Uterus (tissue), 4 donors: ENCODE results near the gene C2CD3. TPM values are rescaled to one million over a fixed set of nuclear protein-coding genes. Genes with fewer than 3 reads are reported as not detected.

ENCODE experiments used
- DNase-seq, 2 donors: peaks; one replicate each; pipeline ENCODE4 v3.0.0-alpha.2; 2019 to 2020
- H3K27ac ChIP-seq, 2 donors: fragments of 200-600 bp; sonication (generic); 1 replicate in 1 of 2; 2 replicates in 1 of 2; pipeline ENCODE4 v1.5.1; 2016 to 2018
- H3K27me3 ChIP-seq, 2 donors: fragments of 200-600 bp; sonication (generic); one replicate each; pipeline ENCODE4 v1.5.1; 2018 to 2019; ENCODE audit warnings: control low read depth in 1 of 2
- H3K36me3 ChIP-seq, 2 donors: fragments of 200-600 bp; sonication (generic); one replicate each; pipeline ENCODE4 v1.5.1; 2019; ENCODE audit warnings: control low read depth in 1 of 2
- H3K4me1 ChIP-seq, 2 donors: fragments of 200-600 bp; sonication (generic); one replicate each; pipeline ENCODE4 v1.5.1; 2018 to 2019; ENCODE audit warnings: control low read depth in 1 of 2
- H3K4me3 ChIP-seq, 2 donors: fragments of 200-600 bp; sonication (generic); 1 replicate in 1 of 2; 2 replicates in 1 of 2; pipeline ENCODE4 v1.5.1; 2018 to 2019; ENCODE audit warnings: mild to moderate bottlenecking in 1 of 2
- H3K9me3 ChIP-seq, 2 donors: fragments of 200-600 bp; sonication (generic); one replicate each; pipeline ENCODE4 v1.5.1; 2019; ENCODE audit warnings: control low read depth in 1 of 2
- POLR2A ChIP-seq, 2 donors: fragments of 450-650 bp; IDR thresholded peaks; one replicate each; pipeline ENCODE4 v1.6.1; 2016; ENCODE audit warnings: antibody characterized with exemption in 2 of 2, mild to moderate bottlenecking in 1 of 2, moderate library complexity in 1 of 2
- intact Hi-C: fragments of 100-400 bp; cut with DNase I; formaldehyde crosslinking; loops from one replicate; pipeline ENCODE4 v1.15.1; 2023; ENCODE audit warnings: low total_unique reads
- total RNA-seq, 4 donors: library from RNA; depleted of rRNA in 3 of 4; stranded (reverse); fragments of >200 nt in 3 of 4; gene quantifications; one replicate each; pipeline versions ENCODE4 v1.1.0 to v1.2.4, GENCODE V29; 2014 to 2023
- TF ChIP-seq, protein P1 (sequence below), 4 experiments: fragments of 200-600 bp in 2 of 4; fragments of 450-650 bp in 2 of 4; sonication (generic) in 2 of 4; IDR thresholded peaks; one replicate each; pipeline ENCODE4 v1.5.1; 2016 to 2019; ENCODE audit warnings: antibody characterized with exemption in 4 of 4, mild to moderate bottlenecking in 2 of 4, moderate library complexity in 1 of 4
- donor health status: DM: yes; HTN: yes; CAD: no.

C2CD3 gene
- total RNA-seq, 4 donors from 2014 or later: 22.5 to 347 (median 29.5) TPM

DNA sequence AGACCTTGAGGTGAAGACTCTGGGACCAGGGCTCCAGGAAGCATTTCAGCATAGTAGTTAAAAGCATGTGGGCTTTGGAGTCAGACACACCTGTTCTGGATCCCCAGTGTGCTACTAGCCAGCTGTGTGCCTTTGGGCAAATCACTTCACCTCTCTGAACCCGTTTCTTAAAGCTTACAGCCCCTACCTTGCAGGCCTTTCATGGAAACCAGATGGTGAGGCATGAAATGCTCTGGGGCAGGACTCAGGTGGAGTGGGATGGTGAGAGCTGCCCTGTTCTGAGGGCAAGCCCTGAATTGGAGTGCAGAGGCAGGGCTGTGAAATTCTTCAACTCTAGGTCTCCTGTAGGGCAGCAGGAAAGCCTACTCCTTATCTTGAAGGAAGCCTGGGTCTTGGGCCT lies 198.6 kb downstream of the C2CD3 start:
- no peaks in the 10 kb centered on the region for H3K27me3 ChIP-seq
- no peaks in the 10 kb centered on the region for H3K36me3 ChIP-seq
- DNase-seq: no peak
- intact Hi-C loops: no loop called here
- H3K27ac ChIP-seq: no peak overlapping the region
- no peaks in the 10 kb centered on the region for H3K4me1 ChIP-seq
- no peak overlapping the region for H3K4me3 ChIP-seq
- TF ChIP-seq, protein P1, sequence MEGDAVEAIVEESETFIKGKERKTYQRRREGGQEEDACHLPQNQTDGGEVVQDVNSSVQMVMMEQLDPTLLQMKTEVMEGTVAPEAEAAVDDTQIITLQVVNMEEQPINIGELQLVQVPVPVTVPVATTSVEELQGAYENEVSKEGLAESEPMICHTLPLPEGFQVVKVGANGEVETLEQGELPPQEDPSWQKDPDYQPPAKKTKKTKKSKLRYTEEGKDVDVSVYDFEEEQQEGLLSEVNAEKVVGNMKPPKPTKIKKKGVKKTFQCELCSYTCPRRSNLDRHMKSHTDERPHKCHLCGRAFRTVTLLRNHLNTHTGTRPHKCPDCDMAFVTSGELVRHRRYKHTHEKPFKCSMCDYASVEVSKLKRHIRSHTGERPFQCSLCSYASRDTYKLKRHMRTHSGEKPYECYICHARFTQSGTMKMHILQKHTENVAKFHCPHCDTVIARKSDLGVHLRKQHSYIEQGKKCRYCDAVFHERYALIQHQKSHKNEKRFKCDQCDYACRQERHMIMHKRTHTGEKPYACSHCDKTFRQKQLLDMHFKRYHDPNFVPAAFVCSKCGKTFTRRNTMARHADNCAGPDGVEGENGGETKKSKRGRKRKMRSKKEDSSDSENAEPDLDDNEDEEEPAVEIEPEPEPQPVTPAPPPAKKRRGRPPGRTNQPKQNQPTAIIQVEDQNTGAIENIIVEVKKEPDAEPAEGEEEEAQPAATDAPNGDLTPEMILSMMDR (IDR thresholded peaks at IDR 0.05): no peak
- no peak for TF ChIP-seq POLR2A (IDR thresholded peaks at IDR 0.05)
- no peaks in the 10 kb centered on the region for H3K9me3 ChIP-seq

DNA sequence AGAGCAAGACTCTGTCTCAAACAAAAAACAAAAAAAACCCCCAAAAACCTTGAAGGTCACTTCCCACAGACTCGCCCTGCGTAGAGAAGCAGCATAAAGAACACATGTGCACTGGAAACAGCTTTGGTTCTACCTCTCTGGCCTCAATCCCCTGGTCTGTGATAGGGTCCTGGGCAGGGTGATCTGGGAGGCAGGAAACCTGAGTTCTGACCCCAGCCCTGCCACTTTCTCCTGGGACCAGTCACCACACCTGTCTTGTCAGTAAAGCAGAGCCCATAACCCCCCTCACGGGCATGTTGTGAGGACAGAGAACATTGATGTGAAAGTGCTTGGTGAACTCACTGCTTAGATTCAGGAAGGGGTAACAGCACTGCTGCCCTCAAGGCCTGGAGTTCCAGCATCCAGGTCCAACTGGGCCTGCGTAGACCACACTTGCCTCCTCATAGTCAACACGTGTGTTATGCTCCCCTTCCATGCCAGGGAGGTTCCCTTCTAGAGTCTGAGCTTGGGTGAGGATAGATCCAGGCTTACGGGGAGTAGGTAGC lies 199.6 kb downstream of the C2CD3 start:
- Histone ChIP-seq H3K4me1 (no peaks in the 10 kb centered on the region), H3K36me3 (no peaks in the 10 kb centered on the region), H3K27ac (no peak overlapping the region), H3K9me3 (no peaks in the 10 kb centered on the region), H3K27me3 (no peaks in the 10 kb centered on the region), H3K4me3 (no peak overlapping the region)
- TF ChIP-seq, protein P1 (IDR thresholded peaks at IDR 0.05): no peak
- TF ChIP-seq POLR2A (IDR thresholded peaks at IDR 0.05): no peak
- no peak for DNase-seq
- intact Hi-C loops: no loop called here

DNA sequence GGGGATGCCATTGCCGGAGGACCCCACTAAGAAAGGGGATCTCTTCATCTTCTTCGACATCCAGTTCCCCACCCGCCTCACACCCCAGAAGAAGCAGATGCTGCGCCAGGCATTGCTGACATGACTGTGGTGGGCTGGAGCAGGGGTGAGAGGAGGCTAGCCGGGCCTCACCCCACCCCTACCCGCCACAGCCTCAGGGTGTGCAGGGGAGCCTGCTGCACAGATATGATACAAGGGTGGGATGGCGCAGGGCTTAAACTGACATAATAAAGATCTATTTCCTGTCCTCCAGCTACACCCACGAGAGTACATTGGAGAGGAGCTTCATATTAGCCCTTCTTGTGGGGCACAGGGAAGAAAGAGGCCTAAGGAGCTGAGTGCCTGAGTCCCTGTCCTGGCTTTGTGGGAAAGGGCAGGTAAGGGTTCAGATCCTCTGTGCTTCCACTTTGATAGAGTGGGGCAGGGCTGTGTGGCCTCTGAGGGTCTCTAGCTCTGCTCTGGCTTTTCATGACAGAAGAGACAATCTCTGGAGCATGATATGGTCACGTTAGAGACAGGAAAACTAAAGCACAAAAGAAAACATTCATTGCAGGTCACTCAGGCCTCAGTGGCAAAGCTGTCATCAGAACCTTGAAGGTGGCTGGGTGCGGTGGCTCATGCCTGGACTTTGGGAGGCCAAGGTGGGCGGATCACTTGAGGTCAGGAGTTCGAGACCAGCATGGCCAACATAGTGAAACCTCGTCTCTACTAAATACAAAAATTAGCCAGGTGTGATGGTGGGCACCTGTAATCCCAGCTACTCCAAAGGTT lies 200.6 kb downstream of the C2CD3 start:
- H3K4me1 ChIP-seq: no peaks in the 10 kb centered on the region
- intact Hi-C loops: no loop called here
- TF ChIP-seq, protein P1 (IDR thresholded peaks at IDR 0.05): no peak
- no peaks in the 10 kb centered on the region for H3K9me3 ChIP-seq
- H3K27ac ChIP-seq: no peak overlapping the region
- no peaks in the 10 kb centered on the region for H3K36me3 ChIP-seq
- H3K27me3 ChIP-seq: no peaks in the 10 kb centered on the region
- H3K4me3 ChIP-seq: no peak overlapping the region
- no peak for DNase-seq

DNA sequence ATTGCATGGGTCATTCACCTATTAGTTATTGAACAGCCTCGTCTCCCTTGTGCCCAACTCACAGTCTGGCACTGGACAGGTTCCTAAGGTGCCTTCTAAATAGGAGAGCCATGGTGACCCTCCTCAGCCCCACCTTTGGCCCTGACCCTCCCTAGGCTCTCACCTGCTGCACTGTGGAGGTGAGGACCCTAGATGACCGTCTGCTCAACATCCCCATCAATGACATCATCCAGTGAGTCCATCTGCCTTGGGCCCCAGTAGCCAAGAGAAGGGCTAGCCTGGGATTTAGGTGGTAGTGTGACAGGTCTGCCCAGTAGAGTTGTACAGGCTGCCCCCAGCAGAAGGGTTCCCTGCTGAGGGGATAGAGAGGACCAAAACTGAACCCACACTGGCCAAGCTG lies 201.7 kb downstream of the C2CD3 start:
- no peak overlapping the region for H3K4me3 ChIP-seq
- no peak for DNase-seq
- peaks cover 0 to 4% of the 10 kb centered on the region in 2 donors for H3K4me1 ChIP-seq
- no peaks in the 10 kb centered on the region for H3K9me3 ChIP-seq
- intact Hi-C loops: no loop called here
- no peak for TF ChIP-seq POLR2A (IDR thresholded peaks at IDR 0.05)
- TF ChIP-seq, protein P1 (IDR thresholded peaks at IDR 0.05): no peak
- no peaks in the 10 kb centered on the region for H3K27me3 ChIP-seq
- H3K27ac ChIP-seq: no peak overlapping the region
- H3K36me3 ChIP-seq: no peaks in the 10 kb centered on the region

DNA sequence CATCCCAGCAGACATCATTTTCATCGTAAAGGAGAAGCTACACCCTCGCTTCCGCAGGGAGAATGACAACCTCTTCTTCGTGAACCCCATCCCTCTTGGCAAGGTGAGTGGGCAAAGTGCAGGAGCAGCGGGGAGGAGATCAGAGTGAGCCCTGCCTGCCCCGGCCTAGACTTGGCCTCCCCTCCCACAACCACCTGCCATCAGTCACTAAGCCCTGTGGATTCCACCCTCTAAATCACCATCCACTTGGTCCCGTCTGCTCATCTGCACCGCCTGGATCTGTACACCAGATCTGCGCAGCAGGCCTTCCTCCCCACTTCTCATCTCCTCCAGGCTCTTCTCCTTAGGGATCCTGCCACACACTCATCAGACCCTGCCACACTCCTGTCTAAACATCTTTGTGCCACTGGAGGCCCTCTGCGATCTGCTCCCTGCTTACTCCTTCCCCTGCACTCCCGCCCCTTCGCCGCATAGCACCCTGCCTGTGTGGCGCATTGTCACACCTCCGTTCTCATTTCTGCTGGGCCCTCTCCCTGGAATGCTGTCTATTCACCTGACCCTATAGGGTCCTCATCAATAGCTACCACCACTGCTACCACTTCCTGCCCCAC lies 202.3 kb downstream of the C2CD3 start:
- no peak overlapping the region for H3K4me3 ChIP-seq
- H3K36me3 ChIP-seq: no peaks in the 10 kb centered on the region
- intact Hi-C loops: no loop called here
- H3K9me3 ChIP-seq: no peaks in the 10 kb centered on the region
- no peak for TF ChIP-seq POLR2A (IDR thresholded peaks at IDR 0.05)
- TF ChIP-seq, protein P1 (IDR thresholded peaks at IDR 0.05): no peak
- no peak for DNase-seq
- H3K27me3 ChIP-seq: no peaks in the 10 kb centered on the region
- H3K27ac ChIP-seq: no peak overlapping the region
- H3K4me1 ChIP-seq: peaks cover 0 to 4% of the 10 kb centered on the region in 2 donors
